ENCODE data around the gene RANBP1. TPM values are rescaled to one million over a fixed set of nuclear protein-coding genes. Genes with fewer than 3 reads are reported as not detected.

Gene RANBP1
- total RNA-seq, 6 donors from 2014 or later, result 55.3 to 154 (median 87.8) TPM

- H3K27me3 ChIP-seq, result no peaks in the 10 kb centered on the region
- H3K4me3 ChIP-seq, result no peak overlapping the region
- H3K36me3 ChIP-seq, result peaks cover 0 to 25% (median 14%) of the 10 kb centered on the region in 4 donors
- WGBS, 2 donors, result 87 to 90% methylated on average over 3 to 4 of the region's 13 CpGs
- no peaks in the 10 kb centered on the region for H3K9me3 ChIP-seq
- ATAC-seq (ENCODE audit: low FRiP score in 2 of 2), result no peak
- TF ChIP-seq EP300 (IDR thresholded peaks at IDR 0.05) (no peak), POLR2A (IDR thresholded peaks at IDR 0.05) (no peak), CTCF (IDR thresholded peaks at IDR 0.05) (no peak), POLR2AphosphoS5 (IDR thresholded peaks at IDR 0.05) (no peak)
- DNase-seq, result peak in 1 of 2 donors; percentile 76
- H3K27ac ChIP-seq, result no peak overlapping the region
- peaks cover 41 to 67% (median 51%) of the 10 kb centered on the region in 4 donors for H3K4me1 ChIP-seq
Observed at GRCh38 chr22:20137113-20137512, 21.2 kb downstream of the RANBP1 start.

DNA sequence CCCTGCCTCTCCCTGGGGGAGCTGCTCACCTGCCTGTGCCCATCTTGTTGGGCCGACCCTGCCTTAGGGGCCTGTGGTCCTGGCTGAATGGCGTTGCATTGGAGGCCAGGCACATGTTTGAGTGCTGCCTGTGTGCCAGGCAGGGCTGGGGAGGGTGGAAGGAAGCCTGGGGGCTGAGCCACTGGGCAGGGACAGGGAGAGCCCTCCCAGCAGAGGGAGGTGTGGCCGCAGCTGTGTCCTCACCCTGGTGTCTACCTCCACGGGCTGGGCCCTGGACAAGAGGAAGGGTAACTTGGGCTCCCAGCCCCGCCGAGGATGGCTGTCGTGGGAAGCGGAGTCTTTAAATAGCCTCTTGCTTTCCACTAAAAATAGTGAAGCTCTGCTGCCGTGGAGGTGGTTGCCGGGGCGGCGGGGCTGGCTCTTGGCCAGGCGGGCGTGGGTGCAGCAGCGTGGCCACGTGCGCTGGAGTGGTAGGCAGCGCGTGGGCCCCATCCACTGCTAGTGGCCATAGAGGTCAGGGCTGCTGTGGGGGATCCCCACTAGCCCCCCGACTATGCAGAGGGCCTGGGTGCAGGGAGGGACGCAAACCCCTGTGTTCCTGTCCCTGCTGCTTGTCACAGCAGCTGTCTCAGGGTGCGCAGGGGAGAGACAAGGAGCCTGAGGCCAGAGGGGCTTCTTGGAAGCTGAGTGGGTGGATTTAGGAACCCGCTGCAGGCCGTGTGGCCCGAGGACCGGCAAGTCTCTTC lies 21.9 kb downstream of the RANBP1 start:
- WGBS, 2 donors, result 42 to 65% methylated on average over 7 to 26 of the region's 26 CpGs
- no peak for ATAC-seq (ENCODE audit: low FRiP score in 2 of 2)
- TF ChIP-seq EP300 (IDR thresholded peaks at IDR 0.05), result no peak
- no peak for TF ChIP-seq CTCF (IDR thresholded peaks at IDR 0.05)
- H3K4me1 ChIP-seq, result peaks cover 36 to 60% (median 44%) of the 10 kb centered on the region in 4 donors
- H3K4me3 ChIP-seq, result no peak overlapping the region
- H3K27me3 ChIP-seq, result no peaks in the 10 kb centered on the region
- H3K36me3 ChIP-seq, result peaks cover 0 to 31% (median 16%) of the 10 kb centered on the region in 4 donors
- no peak overlapping the region for H3K27ac ChIP-seq
- DNase-seq, result peak in 1 of 2 donors; percentile 87
- no peaks in the 10 kb centered on the region for H3K9me3 ChIP-seq

- 34 to 46% methylated on average over 4 of the region's 4 CpGs for WGBS, 2 donors
- no peak for ATAC-seq (ENCODE audit: low FRiP score in 2 of 2)
Observed at GRCh38 chr22:20138417-20138738, 22.5 kb downstream of the RANBP1 start.

DNA sequence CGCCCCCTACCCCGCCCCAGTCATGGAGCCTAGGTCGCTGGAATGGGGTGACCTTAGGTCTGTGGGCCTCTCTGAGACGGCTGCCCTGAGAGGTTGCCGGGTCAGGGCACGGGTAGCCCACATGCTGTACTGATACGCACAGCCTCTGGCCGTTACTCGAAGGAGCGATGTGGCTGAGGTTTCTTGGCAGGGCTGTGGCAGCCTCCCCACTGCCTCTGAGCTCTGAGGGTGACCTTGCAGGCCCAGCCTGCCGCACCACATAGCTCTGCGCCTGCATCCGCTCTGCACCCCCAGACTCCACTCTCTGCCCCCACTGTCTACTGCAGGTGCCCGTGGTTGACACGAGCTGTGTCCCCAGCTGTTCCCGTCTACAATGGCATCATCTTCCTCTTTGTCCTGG lies 23.0 kb downstream of the RANBP1 start:
- no peak for TF ChIP-seq POLR2AphosphoS5 (IDR thresholded peaks at IDR 0.05)
- no peak for TF ChIP-seq POLR2A (IDR thresholded peaks at IDR 0.05)
- no peak for TF ChIP-seq EP300 (IDR thresholded peaks at IDR 0.05)
- no peak for TF ChIP-seq CTCF (IDR thresholded peaks at IDR 0.05)
- H3K27ac ChIP-seq, result no peak overlapping the region
- H3K4me3 ChIP-seq, result no peak overlapping the region
- no peaks in the 10 kb centered on the region for H3K27me3 ChIP-seq
- no peaks in the 10 kb centered on the region for H3K9me3 ChIP-seq
- peaks cover 0 to 41% (median 21%) of the 10 kb centered on the region in 4 donors for H3K36me3 ChIP-seq
- DNase-seq, result peak in 1 of 2 donors; percentile 71
- H3K4me1 ChIP-seq, result peaks cover 26 to 50% (median 34%) of the 10 kb centered on the region in 4 donors
- no peak for ATAC-seq (ENCODE audit: low FRiP score in 2 of 2)
- WGBS, 2 donors, result 90 to 96% methylated on average over 6 to 15 of the region's 16 CpGs

More at GRCh38 chr22:20138417-20138738, 22.5 kb downstream of the RANBP1 start:
- TF ChIP-seq POLR2AphosphoS5 (IDR thresholded peaks at IDR 0.05) (no peak), EP300 (IDR thresholded peaks at IDR 0.05) (no peak)
- Histone ChIP-seq H3K27me3 (no peaks in the 10 kb centered on the region), H3K4me3 (no peak overlapping the region), H3K4me1 (peaks cover 31 to 55% (median 39%) of the 10 kb centered on the region in 4 donors), H3K9me3 (no peaks in the 10 kb centered on the region), H3K36me3 (peaks cover 0 to 36% (median 18%) of the 10 kb centered on the region in 4 donors), H3K27ac (no peak overlapping the region)
- no peak for DNase-seq

DNA sequence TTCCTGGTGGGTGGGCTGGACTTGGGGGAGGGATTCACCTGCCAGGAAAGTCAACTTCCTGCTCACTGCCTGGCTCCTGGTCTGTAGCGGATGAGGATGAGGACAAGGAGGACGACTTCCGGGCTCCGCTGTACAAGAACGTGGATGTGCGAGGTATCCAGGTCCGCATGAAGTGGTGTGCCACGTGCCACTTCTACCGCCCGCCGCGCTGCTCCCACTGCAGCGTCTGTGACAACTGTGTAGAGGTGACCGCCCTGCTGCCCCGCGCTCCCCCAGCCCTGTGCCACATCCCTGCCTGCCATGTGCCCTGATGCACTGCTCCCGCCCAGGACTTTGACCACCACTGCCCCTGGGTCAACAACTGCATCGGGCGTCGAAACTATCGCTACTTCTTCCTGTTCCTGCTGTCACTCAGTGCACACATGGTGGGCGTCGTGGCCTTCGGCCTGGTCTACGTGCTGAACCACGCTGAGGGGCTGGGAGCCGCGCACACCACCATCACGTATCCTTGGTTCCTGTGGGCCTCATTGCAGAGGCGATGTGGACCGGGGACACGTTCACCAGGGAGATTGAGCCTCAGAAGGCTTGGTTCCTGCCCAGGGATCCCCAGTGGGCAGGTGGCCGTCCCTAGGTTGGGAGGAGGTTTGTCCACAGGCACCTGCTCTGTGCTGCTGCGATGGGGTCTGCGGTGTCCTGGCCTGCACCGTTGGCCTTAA lies 23.6 kb downstream of the RANBP1 start:
- no peak overlapping the region for H3K4me3 ChIP-seq
- WGBS, 2 donors, result 92 to 94% methylated on average over 10 to 35 of the region's 36 CpGs
- no peak overlapping the region for H3K27ac ChIP-seq
- no peaks in the 10 kb centered on the region for H3K9me3 ChIP-seq
- no peak for ATAC-seq (ENCODE audit: low FRiP score in 2 of 2)
- TF ChIP-seq POLR2A (IDR thresholded peaks at IDR 0.05), result no peak
- no peak for TF ChIP-seq EP300 (IDR thresholded peaks at IDR 0.05)
- TF ChIP-seq CTCF (IDR thresholded peaks at IDR 0.05), result no peak
- no peak for TF ChIP-seq POLR2AphosphoS5 (IDR thresholded peaks at IDR 0.05)
- peaks cover 0 to 45% (median 24%) of the 10 kb centered on the region in 4 donors for H3K36me3 ChIP-seq
- peaks cover 21 to 43% (median 29%) of the 10 kb centered on the region in 4 donors for H3K4me1 ChIP-seq
- DNase-seq, result peak in 1 of 2 donors; percentile 75
- H3K27me3 ChIP-seq, result no peaks in the 10 kb centered on the region
